H1 (cell line): ENCODE data around the gene C19orf25. TPM values are rescaled to one million over a fixed set of nuclear protein-coding genes. Genes with fewer than 3 reads are reported as not detected.

Source experiments
- CTCF ChIA-PET: fragments of 300-600 bp; sonication (Branson Sonifier 250); formaldehyde crosslinking; loops from one replicate; lab custom pipeline; 2021; ENCODE audit not compliant: partially characterized antibody; lab: Charles Lee
- POLR2A ChIA-PET: fragments of 300-600 bp; sonication (Branson Sonifier 250); formaldehyde crosslinking; loops from one replicate; lab custom pipeline; 2021; ENCODE audit warnings: inconsistent platforms; ENCODE audit not compliant: partially characterized antibody; lab: Charles Lee
- DNase-seq, 2 experiments: peaks; one replicate each; pipeline versions ENCODE4 v3.0.0 to v3.0.0-alpha.2; 2010 to 2022; ENCODE audit warnings: low spot score in 2 of 2, low read depth in 1 of 2, mixed read lengths in 1 of 2
- FAIRE-seq: peaks from 2 replicates; lab custom pipeline; 2011; peaks lifted over from hg19 to GRCh38; lab: Jason Lieb, UNC
- H2AFZ ChIP-seq: 2 replicates; pipeline ENCODE4 v1.8.1; 2012; ENCODE audit warnings: low read length, inconsistent platforms
- H2AK5ac ChIP-seq: 2 replicates; pipeline ENCODE4 v1.6.1; 2013; ENCODE audit warnings: low read depth, low read length
- H2BK120ac ChIP-seq: replicated peaks from 2 replicates; pipeline ENCODE3; 2013; ENCODE audit warnings: low read depth, low read length, inconsistent platforms
- H2BK12ac ChIP-seq: 2 replicates; pipeline ENCODE4 v1.6.1; 2013; ENCODE audit warnings: low read depth, low read length
- H2BK15ac ChIP-seq: 2 replicates; pipeline ENCODE4 v1.6.1; 2013; ENCODE audit warnings: low read length
- H2BK20ac ChIP-seq: 2 replicates; pipeline ENCODE4 v1.6.1; 2013; ENCODE audit warnings: low read length
- H2BK5ac ChIP-seq: 2 replicates; pipeline ENCODE4 v1.6.1; 2013; ENCODE audit warnings: low read depth, low read length
- H3K14ac ChIP-seq: 2 replicates; pipeline ENCODE4 v1.6.1; 2013; ENCODE audit warnings: inconsistent platforms; ENCODE audit not compliant: insufficient read length
- H3K18ac ChIP-seq: 2 replicates; pipeline ENCODE4 v1.6.1; 2013; ENCODE audit warnings: low read length; ENCODE audit errors: extremely low read depth
- H3K23ac ChIP-seq: 2 replicates; pipeline ENCODE4 v1.6.1; 2013; ENCODE audit warnings: inconsistent platforms; ENCODE audit not compliant: insufficient read length
- H3K23me2 ChIP-seq: 2 replicates; pipeline ENCODE4 v1.6.1; 2013; ENCODE audit warnings: low read depth, low read length
- H3K27ac ChIP-seq: 2 replicates; pipeline ENCODE4 v1.6.1; 2011; ENCODE audit warnings: low read depth, low read length, inconsistent platforms
- H3K27me3 ChIP-seq, 4 experiments: replicated peaks in 1 of 4; 1 replicate in 1 of 4; 2 replicates in 3 of 4; pipeline versions ENCODE4 v1.6.1 to v1.8.1; 2011 to 2013; ENCODE audit warnings: low read length in 3 of 4, mild to moderate bottlenecking in 3 of 4, inconsistent platforms in 2 of 4, mixed read lengths in 2 of 4, moderate library complexity in 1 of 4; ENCODE audit not compliant: control insufficient read depth in 3 of 4, insufficient read depth in 3 of 4; ENCODE audit errors: extremely low read depth in 1 of 4
- H3K36me3 ChIP-seq, 4 experiments: 2 replicates each; pipeline versions ENCODE4 v1.6.1 to v1.8.1; 2011 to 2013; ENCODE audit warnings: mild to moderate bottlenecking in 4 of 4, low read length in 3 of 4, moderate library complexity in 2 of 4, control low read depth in 1 of 4, inconsistent platforms in 1 of 4; ENCODE audit not compliant: insufficient read depth in 4 of 4, control insufficient read depth in 2 of 4
- H3K4ac ChIP-seq: replicated peaks from 2 replicates; pipeline ENCODE3; 2013; ENCODE audit warnings: low read length, low read depth, mixed read lengths, inconsistent platforms; ENCODE audit not compliant: insufficient read length
- H3K4me1 ChIP-seq, 4 experiments: replicated peaks in 1 of 4; 1 replicate in 1 of 4; 2 replicates in 3 of 4; pipeline versions ENCODE4 v1.6.1 to v1.8.1; 2011 to 2013; ENCODE audit warnings: low read length in 3 of 4, inconsistent platforms in 2 of 4, mixed read lengths in 1 of 4; ENCODE audit not compliant: insufficient read depth in 4 of 4, control insufficient read depth in 3 of 4
- H3K4me2 ChIP-seq, 2 experiments: 2 replicates each; pipeline versions ENCODE4 v1.6.1 to v1.8.1; 2011 to 2013; ENCODE audit warnings: low read depth in 2 of 2, low read length in 2 of 2, control low read depth in 1 of 2, inconsistent platforms in 1 of 2, mild to moderate bottlenecking in 1 of 2; ENCODE audit not compliant: insufficient read depth in 1 of 2
- H3K4me3 ChIP-seq, 4 experiments: fragments of 200-600, 300-600 bp in 1 of 4; sonication (generic), shearing (Covaris generic), sonication (Bioruptor Twin) in 1 of 4; 2 replicates each; pipeline versions ENCODE4 v1.5.1 to v1.8.1; 2011 to 2016; ENCODE audit warnings: low read length in 4 of 4, low read depth in 3 of 4, control low read depth in 2 of 4, inconsistent platforms in 2 of 4, mild to moderate bottlenecking in 2 of 4, mixed read lengths in 1 of 4, moderate library complexity in 1 of 4; ENCODE audit not compliant: insufficient read depth in 2 of 4; ENCODE audit errors: extremely low read depth in 1 of 4
- H3K56ac ChIP-seq: replicated peaks from 2 replicates; pipeline ENCODE3; 2013; ENCODE audit warnings: low read depth, mild to moderate bottlenecking, mixed read lengths, low read length, inconsistent platforms; ENCODE audit not compliant: insufficient read length
- H3K79me1 ChIP-seq: 2 replicates; pipeline ENCODE4 v1.6.1; 2013; ENCODE audit warnings: low read depth, low read length, control low read depth
- H3K79me2 ChIP-seq, 2 experiments: 2 replicates each; pipeline versions ENCODE4 v1.6.1 to v1.8.1; 2012 to 2013; ENCODE audit warnings: low read length in 2 of 2, mild to moderate bottlenecking in 2 of 2, inconsistent platforms in 1 of 2; ENCODE audit not compliant: insufficient read depth in 2 of 2, control insufficient read depth in 1 of 2
- H3K9ac ChIP-seq, 4 experiments: replicated peaks in 1 of 4; 1 replicate in 1 of 4; 2 replicates in 3 of 4; pipeline versions ENCODE4 v1.6.1 to v1.8.1; 2011 to 2013; ENCODE audit warnings: low read depth in 3 of 4, low read length in 3 of 4, control low read depth in 2 of 4, mild to moderate bottlenecking in 2 of 4, moderate library complexity in 2 of 4, inconsistent platforms in 1 of 4; ENCODE audit errors: extremely low read depth in 1 of 4
- H3K9me3 ChIP-seq, 2 experiments: 2 replicates each; pipeline versions ENCODE4 v1.6.1 to v1.8.1; 2012 to 2013; ENCODE audit warnings: mild to moderate bottlenecking in 2 of 2, moderate library complexity in 2 of 2, control low read depth in 1 of 2, inconsistent platforms in 1 of 2, low read depth in 1 of 2, low read length in 1 of 2, mixed read lengths in 1 of 2; ENCODE audit not compliant: insufficient read depth in 2 of 2
- H4K20me1 ChIP-seq, 2 experiments: replicated peaks in 1 of 2; 2 replicates each; pipeline versions ENCODE3 to v1.8.1; 2011 to 2013; ENCODE audit warnings: inconsistent platforms in 2 of 2, low read length in 2 of 2, mild to moderate bottlenecking in 1 of 2; ENCODE audit not compliant: insufficient read depth in 2 of 2, control insufficient read depth in 1 of 2
- H4K5ac ChIP-seq: 2 replicates; pipeline ENCODE4 v1.6.1; 2013; ENCODE audit warnings: low read length, low read depth, mixed read lengths, inconsistent platforms; ENCODE audit not compliant: insufficient read length
- H4K8ac ChIP-seq: 2 replicates; pipeline ENCODE4 v1.8.0; 2013; ENCODE audit warnings: mild to moderate bottlenecking, moderate library complexity, low read length, inconsistent platforms; ENCODE audit not compliant: insufficient read depth; ENCODE audit errors: extremely low read depth
- H4K91ac ChIP-seq: replicated peaks from 2 replicates; pipeline ENCODE3; 2013; ENCODE audit warnings: low read length, mixed read lengths, inconsistent platforms; ENCODE audit not compliant: insufficient read length
- BACH1 ChIP-seq: IDR thresholded peaks from 2 replicates; pipeline ENCODE4 v1.6.1; 2012; ENCODE audit warnings: low read length, improper control_type of control experiment
- BCL11A ChIP-seq, 2 experiments: IDR thresholded peaks; one replicate each; pipeline ENCODE4 v1.6.1; 2011; ENCODE audit warnings: low read depth in 2 of 2, low read length in 2 of 2, mild to moderate bottlenecking in 2 of 2
- CEBPB ChIP-seq: IDR thresholded peaks from 2 replicates; pipeline ENCODE4 v1.6.1; 2012; ENCODE audit warnings: low read depth, low read length
- CTBP2 ChIP-seq: IDR thresholded peaks from 2 replicates; pipeline ENCODE4 v1.7.0; 2011; ENCODE audit warnings: borderline replicate concordance, mild to moderate bottlenecking, moderate library complexity, mixed read lengths, low read length; ENCODE audit not compliant: insufficient read depth, insufficient read length
- GABPA ChIP-seq: IDR thresholded peaks from 2 replicates; pipeline ENCODE4 v1.6.1; 2011; ENCODE audit warnings: mild to moderate bottlenecking, low read length, moderate library complexity, borderline replicate concordance; ENCODE audit not compliant: insufficient read depth
- JUN ChIP-seq: IDR thresholded peaks from 2 replicates; pipeline ENCODE4 v1.6.1; 2011; ENCODE audit warnings: low read depth, mild to moderate bottlenecking, improper control_type of control experiment, low read length
- RFX5 ChIP-seq: IDR thresholded peaks from 2 replicates; pipeline ENCODE4 v1.6.1; 2011; ENCODE audit warnings: low read depth, low read length, improper control_type of control experiment, borderline replicate concordance
- RXRA ChIP-seq: IDR thresholded peaks from 2 replicates; pipeline ENCODE4 v1.6.1; 2011; ENCODE audit warnings: low read depth, mild to moderate bottlenecking, low read length, moderate library complexity; ENCODE audit not compliant: insufficient read depth
- SIN3A ChIP-seq, 2 experiments: IDR thresholded peaks in 1 of 2; conservative IDR thresholded peaks in 1 of 2; 2 replicates each; pipeline ENCODE4 v1.6.1; 2011 to 2012; ENCODE audit warnings: low read length in 2 of 2, improper control_type of control experiment in 1 of 2, low read depth in 1 of 2, mild to moderate bottlenecking in 1 of 2
- SIRT6 ChIP-seq: IDR thresholded peaks from one replicate; pipeline ENCODE4 v1.7.1; 2012; ENCODE audit warnings: low read length, inconsistent platforms
- SIX5 ChIP-seq: IDR thresholded peaks from 2 replicates; pipeline ENCODE4 v1.6.1; 2011; ENCODE audit warnings: mild to moderate bottlenecking, low read depth, low read length
- SP1 ChIP-seq: IDR thresholded peaks from 2 replicates; pipeline ENCODE4 v1.6.1; 2011; ENCODE audit warnings: low read depth, low read length
- SRF ChIP-seq: IDR thresholded peaks from 2 replicates; pipeline ENCODE4 v1.6.1; 2011; ENCODE audit warnings: mild to moderate bottlenecking, low read depth, low read length, moderate library complexity
- WGBS, 2 experiments: shearing (Covaris generic) in 1 of 2; methylation state at CpG; one replicate each; pipeline versions ENCODE4 v1.1.6 to v1.1.7; 2013 to 2015; ENCODE audit warnings: low lambda C conversion rate in 2 of 2, mixed read lengths in 2 of 2, inconsistent platforms in 1 of 2, low coverage in 1 of 2, missing lambda C conversion rate in 1 of 2; ENCODE audit not compliant: insufficient replicate concordance in 2 of 2, insufficient coverage in 1 of 2, insufficient read length in 1 of 2; ENCODE audit errors: extremely low coverage in 1 of 2, missing lambda C conversion rate in 1 of 2; 5-methylcytosine and 5-hydroxymethylcytosine counted together
- polyA plus RNA-seq, 7 experiments: library from polyadenylated mRNA; depleted of rRNA in 3 of 7; stranded (reverse) in 5 of 7; unstranded in 2 of 7; fragments of >200 nt in 5 of 7; fragments of 200-250 nt in 2 of 7; gene quantifications; 1 replicate in 5 of 7; 2 replicates in 1 of 7; 4 replicates in 1 of 7; pipeline versions ENCODE4 v1.2.1 to v1.2.3, GENCODE V29; 2011 to 2013; ENCODE audit warnings: missing spikeins in 2 of 7, mixed read lengths in 2 of 7
- total RNA-seq: library from RNA; stranded (reverse); fragmentation: NEBNext Ultra II Directional; extraction: Animal tissue kit (Norgen Biotek cat#: 25700); gene quantifications from 2 replicates; pipeline ENCODE4 v1.2.1, GENCODE V29; 2021

The C19orf25 gene
- total and polyA plus RNA-seq, 2 of the 8 experiments (the other 6 are each of a cell fraction or from before 2014, with no cell fraction given), result 41.3 to 67.4 TPM

DNA sequence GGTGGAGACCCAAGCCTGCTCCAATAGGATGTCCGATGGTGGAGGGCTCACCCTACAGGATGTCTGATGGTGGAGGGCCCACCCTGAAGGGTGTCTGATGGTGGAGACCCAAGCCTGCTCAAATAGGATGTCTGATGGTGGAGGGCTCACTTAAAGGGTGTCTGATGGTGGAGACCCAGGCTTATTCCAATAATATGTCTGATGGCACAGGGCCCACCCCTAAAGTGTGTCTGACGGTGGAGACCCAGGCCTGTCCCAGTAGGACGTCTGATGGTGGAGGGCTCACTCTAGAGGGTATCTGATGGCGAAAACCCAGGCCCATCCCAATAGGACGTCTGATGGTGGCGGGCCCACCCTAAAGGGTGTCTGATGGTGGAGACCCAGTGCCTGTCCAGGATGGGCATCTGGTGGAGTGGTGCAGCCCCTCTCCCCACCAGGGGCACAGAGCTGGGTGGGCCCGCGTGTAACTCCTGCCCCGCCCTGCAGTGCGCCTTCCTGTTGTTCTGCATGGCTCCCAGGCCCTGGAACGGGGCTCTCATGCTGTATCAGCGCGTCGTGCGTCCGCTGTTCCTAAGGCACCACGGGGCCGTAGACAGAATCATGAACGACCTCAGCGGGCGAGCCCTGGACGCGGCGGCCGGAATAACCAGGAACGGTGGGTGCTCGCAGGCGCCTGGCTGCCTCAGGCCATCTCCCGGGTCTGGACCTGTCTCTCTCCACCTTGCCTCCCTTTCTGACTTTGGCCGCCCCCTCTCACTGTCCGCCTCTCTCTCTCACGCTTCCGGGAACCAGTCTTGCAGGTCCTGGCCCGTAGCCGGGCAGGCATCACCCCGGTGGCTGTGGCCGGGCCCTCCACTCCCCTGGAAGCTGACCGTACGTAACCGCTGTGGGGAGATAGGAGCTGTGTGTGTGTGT lies 17.0 kb upstream of the C19orf25 start:
- Histone ChIP-seq H3K56ac (no peak overlapping the region), H4K91ac (no peak overlapping the region), H2BK12ac (no peak overlapping the region), H3K4me2 (no peak overlapping the region), H3K18ac (no peak overlapping the region), H4K20me1 (peaks cover 0 to 5% of the 10 kb centered on the region in 2 experiments), H3K23me2 (peaks cover 6% of the 10 kb centered on the region), H4K8ac (no peak overlapping the region), H3K79me1 (no peaks in the 10 kb centered on the region), H2BK20ac (no peak overlapping the region), H3K9me3 (peaks cover 5 to 11% of the 10 kb centered on the region in 2 experiments; a peak in 2 of 4 replicates), H3K79me2 (no peaks in the 10 kb centered on the region), H3K27ac (no peak overlapping the region), H3K23ac (no peak overlapping the region), H2BK15ac (no peak overlapping the region), H2AFZ (no peak overlapping the region), H3K4me1 (no peaks in the 10 kb centered on the region; a peak in 4 of 7 replicates), H2BK5ac (no peak overlapping the region; the same call in 1 of the 2 replicates), H4K5ac (no peak overlapping the region), H2AK5ac (peak overlapping the region; percentile 89; the same call in 1 of the 2 replicates), H3K14ac (no peak overlapping the region), H3K27me3 (peaks cover 3 to 16% (median 9%) of the 10 kb centered on the region in 4 experiments; a peak in 6 of 7 replicates), H3K9ac (no peak overlapping the region), H3K36me3 (no peaks in the 10 kb centered on the region), H3K4me3 (no peak overlapping the region), H3K4ac (no peak overlapping the region), H2BK120ac (no peak overlapping the region)
- FAIRE-seq (no peak), DNase-seq (no peak)
- CTCF ChIA-PET, result no interaction called here
- 91% methylated on average over 35 of the region's 40 CpGs; no CpG with 5 or more reads in 1 of the 2 experiments for WGBS, 2 experiments
- POLR2A ChIA-PET, result no interaction called here
- no peak for TF ChIP-seq CEBPB
- TF ChIP-seq SRF, result no peak
- no peak for TF ChIP-seq GABPA
- no peak for TF ChIP-seq SIN3A (conservative IDR thresholded peaks at IDR 0.05 in 1 of 2, IDR thresholded peaks at IDR 0.05 in 1 of 2; ENCODE audit: low read depth in 1 of 2, low read length in 2 of 2)
- TF ChIP-seq SP1, result no peak
- no peak for TF ChIP-seq CTBP2
- no peak for TF ChIP-seq BCL11A (IDR thresholded peaks at IDR 0.05; ENCODE audit: low read depth in 2 of 2, low read length in 2 of 2)
- no peak for TF ChIP-seq SIRT6
- no peak for TF ChIP-seq RFX5
- TF ChIP-seq RXRA, result no peak
- no peak for TF ChIP-seq JUN
- TF ChIP-seq SIX5, result no peak
- TF ChIP-seq BACH1, result no peak
